Panc1 (cell line): ENCODE measurements around the gene TLCD3B. TPM values are rescaled to one million over a fixed set of nuclear protein-coding genes. Genes with fewer than 3 reads are reported as not detected.

Experiments
- ATAC-seq: fragments of 200-7000 bp; cut with Tn5 transposase; 2 replicates; pipeline ENCODE4 v1.9.1; 2020; ENCODE audit warnings: mild to moderate bottlenecking, moderate library complexity
- BruUV-seq: library from RNA; stranded (reverse); fragments of 400-500 nt; replicated peaks from 2 replicates; lab custom pipeline; 2021; lab: Mats Ljungman, UMichigan
- CTCF ChIA-PET: fragments of 300-600 bp; sonication (Branson Sonifier 250); formaldehyde crosslinking; loops from one replicate; lab custom pipeline; 2022; ENCODE audit warnings: antibody characterized with exemption; lab: Charles Lee
- POLR2A ChIA-PET: fragments of 300-600 bp; sonication (Branson Sonifier 250); formaldehyde crosslinking; loops from one replicate; lab custom pipeline; 2022; ENCODE audit warnings: antibody characterized with exemption; lab: Charles Lee
- DNase-seq: peaks from one replicate; pipeline ENCODE4 v3.0.0-alpha.2; 2010; ENCODE audit warnings: low read depth, low spot score
- H3K27ac ChIP-seq: 2 replicates; pipeline ENCODE4 v1.5.1; 2011; ENCODE audit warnings: mild to moderate bottlenecking, low read length, inconsistent platforms
- H3K27me3 ChIP-seq: fragments of 200-500 bp; sonication (Bioruptor generic); 2 replicates; pipeline ENCODE4 v1.6.0; 2014; ENCODE audit warnings: low read length, inconsistent platforms; ENCODE audit not compliant: control insufficient read depth, insufficient read depth
- H3K36me3 ChIP-seq: fragments of 200-500 bp; sonication (Bioruptor generic); 2 replicates; pipeline ENCODE4 v1.5.1; 2014; ENCODE audit warnings: inconsistent platforms, mild to moderate bottlenecking, low read length, moderate library complexity; ENCODE audit not compliant: control insufficient read depth, insufficient read depth
- H3K4me1 ChIP-seq: 2 replicates; pipeline ENCODE4 v1.5.1; 2011; ENCODE audit warnings: inconsistent platforms, mild to moderate bottlenecking, low read length, moderate library complexity; ENCODE audit not compliant: control insufficient read depth, insufficient read depth
- H3K4me3 ChIP-seq, 2 experiments: 2 replicates each; pipeline ENCODE4 v1.5.1; 2011 to 2012; ENCODE audit warnings: low read depth in 2 of 2, low read length in 2 of 2, mild to moderate bottlenecking in 2 of 2, inconsistent platforms in 1 of 2, moderate library complexity in 1 of 2
- H3K9me3 ChIP-seq: fragments of 200-500 bp; sonication (Bioruptor generic); 2 replicates; pipeline ENCODE4 v1.5.1; 2014; ENCODE audit warnings: low read depth, mild to moderate bottlenecking, inconsistent platforms, low read length, moderate library complexity; ENCODE audit not compliant: control insufficient read depth, insufficient read depth
- CTCF ChIP-seq: fragments of 450-650 bp; IDR thresholded peaks from 2 replicates; pipeline ENCODE4 v1.5.1; 2017; ENCODE audit warnings: mild to moderate bottlenecking
- POLR2AphosphoS5 ChIP-seq: IDR thresholded peaks from 2 replicates; pipeline ENCODE4 v1.6.1; 2012; ENCODE audit warnings: mild to moderate bottlenecking, low read depth, low read length, moderate library complexity
- SIN3A ChIP-seq: IDR thresholded peaks from 2 replicates; pipeline ENCODE4 v1.6.1; 2012; ENCODE audit warnings: low read depth, mild to moderate bottlenecking, low read length, moderate library complexity, borderline replicate concordance; ENCODE audit not compliant: insufficient read depth
- TCF7L2 ChIP-seq: IDR thresholded peaks from 2 replicates; pipeline ENCODE4 v1.6.1; 2011; ENCODE audit warnings: mild to moderate bottlenecking, low read depth, low read length, inconsistent platforms
- in situ Hi-C: cut with HindIII; loops from 2 replicates; pipeline ENCODE4 v1.10.0; 2016; ENCODE audit warnings: low sequenced_read_pairs, low pct_unique_long_range_greater_than_20kb
- intact Hi-C: fragments of 100-400 bp; cut with micrococcal nuclease; formaldehyde crosslinking; loops from one replicate; pipeline ENCODE4 v1.10.0; 2022; ENCODE audit not compliant: unreplicated experiment
- total RNA-seq: library from RNA; stranded (reverse); gene quantifications from one replicate; pipeline ENCODE4 v1.2.1, GENCODE V29; 2021; ENCODE audit not compliant: unreplicated experiment
- TF ChIP-seq, protein P1 (sequence below), 2 experiments: IDR thresholded peaks; 2 replicates each; pipeline ENCODE4 v1.6.1; 2011 to 2012; ENCODE audit warnings: low read depth in 2 of 2, control low read depth in 1 of 2, low read length in 1 of 2, mild to moderate bottlenecking in 1 of 2, moderate library complexity in 1 of 2; ENCODE audit not compliant: insufficient read depth in 1 of 2

Gene TLCD3B
- total RNA-seq, 1 experiment from 2014 or later, result 3.5 TPM

GRCh38 chr16:30078744-30079143 is 47.7 kb upstream of the TLCD3B start:
- no TSS peak for BruUV-seq
- ATAC-seq (no peak), DNase-seq (no peak)
- Histone ChIP-seq H3K9me3 (no peaks in the 10 kb centered on the region), H3K36me3 (peaks cover 5% of the 10 kb centered on the region; the same call in 1 of the 2 replicates), H3K4me1 (peaks cover 13% of the 10 kb centered on the region), H3K4me3 (no peak overlapping the region), H3K27me3 (no peaks in the 10 kb centered on the region), H3K27ac (no peak overlapping the region)
- ChIA-PET CTCF (interaction anchor here (0.9 kb wide), 1 partner anchor 13 kb away, joined by 4 read pairs; the partner anchor contains the start of gene TBX6), POLR2A (interaction anchor here (0.7 kb wide), 1 partner anchor 45 kb away, joined by 4 read pairs; the partner anchor contains the start of gene MAPK3)
- in situ Hi-C loops (no loop called here), intact Hi-C loops (no loop called here)
- TF ChIP-seq SIN3A (no peak), TCF7L2 (no peak)

DNA sequence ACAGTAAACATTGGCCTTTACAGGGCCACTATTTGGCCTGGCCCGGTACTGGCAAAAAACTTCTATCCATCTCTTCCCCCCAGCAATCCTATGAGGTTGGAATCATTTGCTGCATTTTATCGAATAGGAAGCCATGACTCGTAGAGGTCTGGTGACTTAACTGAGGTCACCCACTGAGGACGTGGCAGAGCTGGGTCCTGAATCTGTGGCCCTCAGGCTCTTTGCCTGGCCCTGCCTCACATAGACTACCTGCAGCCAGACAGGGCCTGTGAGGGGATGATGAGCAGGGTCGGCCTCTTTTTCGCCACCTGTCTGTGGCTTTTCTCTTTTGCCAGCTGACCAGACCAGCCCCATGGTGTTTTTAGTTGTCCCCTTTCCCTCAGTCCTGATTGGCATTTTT is 46.6 kb upstream of the TLCD3B start:
- POLR2A ChIA-PET, result no interaction called here
- H3K4me1 ChIP-seq, result peaks cover 13% of the 10 kb centered on the region
- intact Hi-C loops (no loop called here), in situ Hi-C loops (no loop called here)
- peak overlapping the region; percentile 92; the same call in 1 of the 2 replicates for H3K27ac ChIP-seq
- no peak for ATAC-seq
- H3K27me3 ChIP-seq, result no peaks in the 10 kb centered on the region
- no peak for DNase-seq
- no TSS peak for BruUV-seq
- peaks cover 5% of the 10 kb centered on the region; the same call in 1 of the 2 replicates for H3K36me3 ChIP-seq
- peak overlapping the region; percentile 87 to 88; a peak in 3 of 4 replicates for H3K4me3 ChIP-seq
- H3K9me3 ChIP-seq, result no peaks in the 10 kb centered on the region
- CTCF ChIA-PET, result interaction anchor here (0.6 kb wide), 1 partner anchor 47 kb away, joined by 13 read pairs; the partner anchor contains the start of gene TLCD3B
- TF ChIP-seq POLR2AphosphoS5, result no peak
- no peak for TF ChIP-seq TCF7L2
- TF ChIP-seq SIN3A, result no peak

GRCh38 chr16:30076276-30076791 is 45.3 kb upstream of the TLCD3B start:
- in situ Hi-C loops (no loop called here), intact Hi-C loops (no loop called here)
- POLR2A ChIA-PET, result interaction anchor here (0.6 kb wide), 1 partner anchor 105 kb away, joined by 13 read pairs; no protein-coding TSS in a partner anchor
- Histone ChIP-seq H3K27ac (peak overlapping the region; percentile 92), H3K9me3 (no peaks in the 10 kb centered on the region), H3K4me3 (peak overlapping the region; percentile 87 to 88), H3K27me3 (no peaks in the 10 kb centered on the region), H3K4me1 (peaks cover 13% of the 10 kb centered on the region), H3K36me3 (peaks cover 9% of the 10 kb centered on the region)
- DNase-seq (no peak), ATAC-seq (peak; percentile 13)
- BruUV-seq, result no TSS peak
- CTCF ChIA-PET, result no interaction called here
- no peak for TF ChIP-seq SIN3A
- no peak for TF ChIP-seq CTCF
- TF ChIP-seq, protein P1, sequence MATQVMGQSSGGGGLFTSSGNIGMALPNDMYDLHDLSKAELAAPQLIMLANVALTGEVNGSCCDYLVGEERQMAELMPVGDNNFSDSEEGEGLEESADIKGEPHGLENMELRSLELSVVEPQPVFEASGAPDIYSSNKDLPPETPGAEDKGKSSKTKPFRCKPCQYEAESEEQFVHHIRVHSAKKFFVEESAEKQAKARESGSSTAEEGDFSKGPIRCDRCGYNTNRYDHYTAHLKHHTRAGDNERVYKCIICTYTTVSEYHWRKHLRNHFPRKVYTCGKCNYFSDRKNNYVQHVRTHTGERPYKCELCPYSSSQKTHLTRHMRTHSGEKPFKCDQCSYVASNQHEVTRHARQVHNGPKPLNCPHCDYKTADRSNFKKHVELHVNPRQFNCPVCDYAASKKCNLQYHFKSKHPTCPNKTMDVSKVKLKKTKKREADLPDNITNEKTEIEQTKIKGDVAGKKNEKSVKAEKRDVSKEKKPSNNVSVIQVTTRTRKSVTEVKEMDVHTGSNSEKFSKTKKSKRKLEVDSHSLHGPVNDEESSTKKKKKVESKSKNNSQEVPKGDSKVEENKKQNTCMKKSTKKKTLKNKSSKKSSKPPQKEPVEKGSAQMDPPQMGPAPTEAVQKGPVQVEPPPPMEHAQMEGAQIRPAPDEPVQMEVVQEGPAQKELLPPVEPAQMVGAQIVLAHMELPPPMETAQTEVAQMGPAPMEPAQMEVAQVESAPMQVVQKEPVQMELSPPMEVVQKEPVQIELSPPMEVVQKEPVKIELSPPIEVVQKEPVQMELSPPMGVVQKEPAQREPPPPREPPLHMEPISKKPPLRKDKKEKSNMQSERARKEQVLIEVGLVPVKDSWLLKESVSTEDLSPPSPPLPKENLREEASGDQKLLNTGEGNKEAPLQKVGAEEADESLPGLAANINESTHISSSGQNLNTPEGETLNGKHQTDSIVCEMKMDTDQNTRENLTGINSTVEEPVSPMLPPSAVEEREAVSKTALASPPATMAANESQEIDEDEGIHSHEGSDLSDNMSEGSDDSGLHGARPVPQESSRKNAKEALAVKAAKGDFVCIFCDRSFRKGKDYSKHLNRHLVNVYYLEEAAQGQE (IDR thresholded peaks at IDR 0.05; ENCODE audit: insufficient read depth in 1 of 2, low read depth in 2 of 2, low read length in 1 of 2), result no peak
- TF ChIP-seq TCF7L2, result no peak
- no peak for TF ChIP-seq POLR2AphosphoS5
